GM18505 (cell line): ENCODE measurements around the gene ARL10.
A peak's percentile ranks its signal among the peaks of the same experiment; 100 is the strongest.

ENCODE experiments used
- ATAC-seq: cut with Tn5 transposase; IDR thresholded peaks from one replicate; pipeline ENCODE4 v1.9.1; 2021; ENCODE audit not compliant: unreplicated experiment
- POLR2A ChIP-seq: IDR thresholded peaks from 4 replicates; pipeline ENCODE4 v1.6.1; 2011; ENCODE audit warnings: borderline replicate concordance; ENCODE audit not compliant: insufficient read depth, insufficient read length; ENCODE audit errors: extremely low read depth

Gene ARL10

GRCh38 chr5:176415952-176416924 lies 51.0 kb downstream of the ARL10 start, which contains the start of gene CLTB:
Gene CLTB (minus strand): TSS chr5:176416539. CDS start chr5:176416363, 176 bp downstream.
- ATAC-seq: peak; percentile 90
- TF ChIP-seq POLR2A: peak; percentile 68

- TF ChIP-seq POLR2A: no peak
- ATAC-seq: no peak
Measured at GRCh38 chr5:176416965-176417364, 51.7 kb downstream of the ARL10 start.

- ATAC-seq: no peak
- TF ChIP-seq POLR2A: no peak
Measured at GRCh38 chr5:176418251-176418650, 53.0 kb downstream of the ARL10 start.

- no peak for TF ChIP-seq POLR2A
- ATAC-seq: no peak
Measured at GRCh38 chr5:176420086-176420485, 54.8 kb downstream of the ARL10 start.

- no peak for TF ChIP-seq POLR2A
- no peak for ATAC-seq
Measured at GRCh38 chr5:176420972-176421544, 55.8 kb downstream of the ARL10 start.

GRCh38 chr5:176424181-176424580 lies 58.9 kb downstream of the ARL10 start:
- no peak for ATAC-seq
- TF ChIP-seq POLR2A: no peak

- TF ChIP-seq POLR2A: no peak
- ATAC-seq: no peak
Measured at GRCh38 chr5:176425138-176425537, 59.9 kb downstream of the ARL10 start.

GRCh38 chr5:176425791-176426190 lies 60.5 kb downstream of the ARL10 start:
- no peak for ATAC-seq
- TF ChIP-seq POLR2A: no peak

GRCh38 chr5:176426876-176427275 lies 61.6 kb downstream of the ARL10 start:
- no peak for TF ChIP-seq POLR2A
- no peak for ATAC-seq

- TF ChIP-seq POLR2A: no peak
- ATAC-seq: no peak
Measured at GRCh38 chr5:176427971-176428370, 62.7 kb downstream of the ARL10 start.

GRCh38 chr5:176429972-176430371 lies 64.7 kb downstream of the ARL10 start:
- no peak for ATAC-seq
- no peak for TF ChIP-seq POLR2A
